Kidney glomerular epithelial cell (primary cell): ENCODE results near the gene IL1R2.
A peak's percentile ranks its signal among the peaks of the same experiment; 100 is the strongest.
"Not testable (repeated sequence)": the region's sequence is repeated elsewhere in the genome, so short reads cannot be mapped to it uniquely, and the experiment has no call there.

Source experiments
- DNase-seq: peaks from one replicate; lab custom pipeline; 2025; lab: John Stamatoyannopoulos, UW

The IL1R2 gene

DNA sequence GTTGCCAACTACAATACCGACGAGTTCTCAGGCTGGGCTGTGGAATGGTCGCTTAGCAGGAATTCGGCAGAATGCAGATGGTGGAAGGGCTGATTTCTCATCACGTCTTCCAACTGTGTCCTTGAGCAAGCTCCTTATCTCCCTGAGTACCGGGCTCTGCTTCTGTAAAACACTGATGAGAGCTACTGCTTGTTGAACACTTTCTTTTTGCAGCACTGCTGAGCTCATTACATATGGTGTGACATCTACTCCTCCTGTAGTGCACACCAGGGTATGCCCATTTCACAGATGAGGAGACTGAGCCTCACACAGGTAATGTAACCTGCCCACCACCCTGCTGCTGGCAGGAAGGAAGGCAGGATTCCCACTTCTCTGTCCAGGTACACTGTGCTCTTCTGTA, 8.3 kb downstream of the IL1R2 start:
- no peak for DNase-seq

GRCh38 chr2:102000813-102001766, 9.3 kb downstream of the IL1R2 start:
- DNase-seq: no peak

DNA sequence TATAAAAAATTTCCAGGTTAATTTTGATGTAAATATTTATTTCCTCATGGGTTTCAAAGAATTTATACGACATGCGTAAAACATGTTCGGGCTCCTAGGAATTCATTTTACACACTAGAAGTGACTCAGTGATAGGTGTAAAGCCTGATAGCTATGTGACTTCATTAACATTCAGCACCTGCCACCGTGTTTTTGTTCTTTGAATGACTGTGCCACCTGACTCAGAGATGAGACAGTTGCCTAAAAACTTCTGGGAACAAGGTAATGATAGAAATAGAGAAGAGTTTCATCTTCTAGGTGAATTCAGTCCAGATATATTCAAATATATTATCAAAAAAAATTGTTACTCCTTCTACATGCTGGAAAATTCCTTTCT, 10.0 kb downstream of the IL1R2 start:
- no peak for DNase-seq

GRCh38 chr2:102002228-102002627, 10.5 kb downstream of the IL1R2 start:
- DNase-seq: no peak

GRCh38 chr2:102002909-102003308, 11.1 kb downstream of the IL1R2 start:
- DNase-seq: not testable (repeated sequence)

- no peak for DNase-seq
These were observed 11.9 kb downstream of the IL1R2 start for GRCh38 chr2:102003696-102004095.

- DNase-seq: no peak
These were observed 12.8 kb downstream of the IL1R2 start for GRCh38 chr2:102004581-102004980.

- DNase-seq: no peak
These were observed 13.7 kb downstream of the IL1R2 start for GRCh38 chr2:102005449-102005848.

DNA sequence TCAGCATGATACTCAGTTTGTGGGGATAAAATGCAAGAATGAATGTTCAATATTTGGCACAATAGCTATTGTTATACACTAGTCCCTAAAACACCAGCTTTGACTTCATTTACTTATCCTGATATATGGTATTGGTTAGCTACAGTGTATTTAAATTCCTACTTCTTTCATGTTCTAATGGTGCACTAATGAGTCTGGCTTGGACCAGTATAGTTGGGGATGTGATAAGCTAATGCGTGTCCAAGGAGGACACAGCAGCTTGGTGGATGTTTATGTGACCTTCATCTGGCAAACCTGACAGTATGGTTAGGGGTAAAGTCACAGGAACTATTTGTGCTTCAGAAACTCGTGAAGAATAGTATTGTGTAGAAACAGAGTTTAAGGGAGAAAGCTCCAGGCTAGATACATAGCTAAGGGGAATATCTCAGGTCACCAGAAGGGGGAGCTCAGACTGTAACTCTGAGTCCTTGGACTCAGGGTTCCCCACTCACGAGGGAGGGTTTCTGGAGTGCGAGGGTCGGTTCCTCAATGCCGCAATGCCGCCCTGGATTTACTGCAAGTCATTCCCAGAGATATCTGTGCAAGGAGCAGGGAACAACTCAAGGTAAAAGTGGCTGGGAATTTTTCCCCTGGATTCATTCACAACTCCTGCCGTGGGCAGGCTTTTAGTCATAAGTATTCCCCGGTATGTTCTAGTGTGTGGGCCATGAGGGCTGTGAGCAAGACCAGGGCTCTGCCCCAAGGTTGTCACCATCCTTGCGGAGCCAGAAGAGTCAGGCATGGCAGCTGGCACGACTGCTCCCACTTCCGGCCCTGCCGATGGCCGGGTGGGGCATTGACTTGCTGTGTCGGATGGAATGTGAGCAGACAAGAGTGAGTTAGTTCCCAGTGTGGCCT, 14.5 kb downstream of the IL1R2 start:
- peak; percentile 45 for DNase-seq

- DNase-seq: no peak
These were observed 15.1 kb downstream of the IL1R2 start for GRCh38 chr2:102006886-102007278.

GRCh38 chr2:102008490-102008889, 16.7 kb downstream of the IL1R2 start:
- no peak for DNase-seq

DNA sequence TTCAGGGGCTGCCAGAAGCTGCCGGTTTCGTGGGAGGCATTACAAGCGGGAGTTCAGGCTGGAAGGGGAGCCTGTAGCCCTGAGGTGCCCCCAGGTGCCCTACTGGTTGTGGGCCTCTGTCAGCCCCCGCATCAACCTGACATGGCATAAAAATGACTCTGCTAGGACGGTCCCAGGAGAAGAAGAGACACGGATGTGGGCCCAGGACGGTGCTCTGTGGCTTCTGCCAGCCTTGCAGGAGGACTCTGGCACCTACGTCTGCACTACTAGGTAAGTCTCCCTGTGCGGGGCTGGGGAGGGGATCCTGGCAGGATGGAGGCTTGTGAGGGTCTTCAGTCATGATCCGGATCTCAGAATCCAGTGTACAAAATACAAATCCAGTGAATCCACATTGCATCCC, 17.8 kb downstream of the IL1R2 start:
- DNase-seq: no peak

DNA sequence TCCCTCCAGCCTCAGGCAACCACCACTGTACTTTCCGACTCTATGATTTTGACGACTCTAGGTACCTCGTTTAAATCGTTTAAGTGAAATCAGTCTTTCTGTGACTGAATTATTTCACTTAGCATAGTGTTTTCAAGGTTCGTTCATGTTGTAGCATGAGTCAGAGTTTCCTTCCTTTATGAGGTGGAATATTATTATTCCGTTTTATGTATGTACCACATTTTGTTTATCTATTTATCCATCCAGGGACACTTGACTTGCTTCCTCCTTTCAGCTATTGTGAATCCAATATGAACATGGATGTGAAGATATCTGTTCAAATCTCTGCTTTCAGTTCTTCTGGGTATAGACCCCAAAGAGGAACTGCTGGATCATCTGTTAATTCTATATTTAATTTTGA, 19.1 kb downstream of the IL1R2 start:
- DNase-seq: no peak

- no peak for DNase-seq
These were observed 20.4 kb downstream of the IL1R2 start for GRCh38 chr2:102012061-102012614.

GRCh38 chr2:102013206-102014040, 21.7 kb downstream of the IL1R2 start:
- no peak for DNase-seq

DNA sequence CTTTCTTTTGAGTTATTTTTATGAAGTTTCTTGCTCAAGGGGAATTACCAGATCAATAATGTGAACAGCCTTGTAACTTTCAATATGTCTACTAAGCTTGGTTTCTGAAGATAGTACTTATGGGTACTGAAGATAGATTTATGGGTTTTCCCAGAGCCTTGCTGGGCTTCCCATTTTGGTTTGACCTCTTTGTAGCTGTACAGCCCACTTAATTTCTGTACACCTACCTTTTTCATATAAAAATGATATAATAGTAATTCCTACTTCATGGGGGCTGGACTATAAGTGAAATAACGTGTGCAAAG, 22.2 kb downstream of the IL1R2 start:
- no peak for DNase-seq

GRCh38 chr2:102015399-102015798, 23.6 kb downstream of the IL1R2 start:
- no peak for DNase-seq

- DNase-seq: no peak
These were observed 24.7 kb downstream of the IL1R2 start for GRCh38 chr2:102016399-102016955.

DNA sequence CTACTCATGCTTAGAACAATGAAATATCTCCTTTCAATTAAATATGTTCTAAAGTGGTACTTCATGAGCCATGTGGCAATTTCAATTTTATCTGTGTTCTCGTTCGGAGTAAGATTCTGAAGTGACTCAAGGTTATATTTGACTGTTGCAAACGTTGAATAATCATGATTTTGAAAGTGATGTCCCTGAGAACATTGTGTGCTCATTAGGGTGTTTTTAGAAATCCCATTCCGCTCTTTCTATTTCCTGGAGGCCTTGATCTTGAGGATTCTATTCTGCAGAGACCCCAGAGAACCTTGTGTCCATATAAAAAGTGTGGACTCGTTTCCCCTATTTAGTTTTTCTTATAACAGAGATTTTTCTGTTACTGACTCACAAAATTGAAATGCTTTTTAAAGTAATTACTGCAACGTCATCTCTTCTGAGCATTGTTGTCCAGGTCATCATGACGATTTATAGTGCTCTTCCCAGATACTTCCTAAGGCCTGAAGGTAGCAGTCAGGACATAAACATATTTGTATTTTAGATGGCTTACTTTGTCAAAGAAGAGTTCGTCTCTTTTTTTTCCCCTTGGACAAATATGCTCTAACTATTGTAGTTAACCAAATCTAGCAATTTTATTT, 27.2 kb downstream of the IL1R2 start:
- no peak for DNase-seq

- DNase-seq: peak; percentile 85
These were observed 28.9 kb downstream of the IL1R2 start for GRCh38 chr2:102020596-102021170.

DNA sequence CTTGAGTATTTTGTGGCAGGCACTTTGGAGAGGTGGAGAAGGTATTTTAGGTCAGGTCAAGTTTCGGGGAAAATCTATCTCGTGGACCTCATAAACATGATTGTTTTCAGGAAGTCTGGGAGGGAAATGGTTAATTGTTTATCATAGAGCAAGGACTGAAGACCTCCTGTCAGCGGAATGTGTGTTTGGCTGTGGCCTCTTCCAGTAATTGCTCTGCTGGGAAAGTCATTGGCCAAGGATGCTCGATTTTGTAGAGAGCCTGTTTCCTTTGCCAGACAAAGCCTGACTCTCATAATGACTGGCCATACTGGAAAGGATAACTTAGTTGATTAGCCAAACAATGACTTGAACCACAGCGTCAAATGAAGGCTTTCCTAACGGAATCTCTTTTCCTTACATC, 30.0 kb downstream of the IL1R2 start:
- DNase-seq: no peak
